ENCODE measurements around the gene FGD2. TPM values are rescaled to one million over a fixed set of nuclear protein-coding genes. Genes with fewer than 3 reads are reported as not detected.

The FGD2 gene
- total RNA-seq, 1 donor from 2014 or later: not detected

DNA sequence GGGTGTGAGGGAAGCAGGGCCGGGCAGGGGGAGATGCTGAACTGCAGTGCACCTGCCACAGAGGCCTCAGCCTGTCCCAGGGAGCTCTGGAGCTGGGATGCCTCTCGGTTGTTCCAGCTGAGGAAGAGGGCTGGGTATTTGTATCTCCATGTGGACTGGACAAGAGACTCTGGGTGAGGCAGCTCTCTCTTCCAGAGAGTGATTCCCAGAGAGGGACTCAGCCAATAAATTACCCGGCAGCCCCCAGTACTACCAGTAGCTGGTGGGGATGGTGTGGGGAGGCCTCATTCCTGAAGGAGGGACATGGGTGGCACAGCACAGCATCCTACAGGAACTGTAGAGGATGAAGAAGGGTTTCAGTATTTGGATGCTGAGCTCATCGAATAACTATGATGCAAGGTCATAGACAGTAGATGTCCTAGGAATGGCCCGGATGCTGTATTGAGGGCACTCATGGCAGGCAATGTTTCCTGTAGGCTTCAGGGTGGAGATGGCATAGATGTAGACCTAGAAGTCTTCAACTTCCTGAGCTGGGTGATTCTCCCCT, 1.4 kb downstream of the FGD2 start:
- TF ChIP-seq, protein P1, sequence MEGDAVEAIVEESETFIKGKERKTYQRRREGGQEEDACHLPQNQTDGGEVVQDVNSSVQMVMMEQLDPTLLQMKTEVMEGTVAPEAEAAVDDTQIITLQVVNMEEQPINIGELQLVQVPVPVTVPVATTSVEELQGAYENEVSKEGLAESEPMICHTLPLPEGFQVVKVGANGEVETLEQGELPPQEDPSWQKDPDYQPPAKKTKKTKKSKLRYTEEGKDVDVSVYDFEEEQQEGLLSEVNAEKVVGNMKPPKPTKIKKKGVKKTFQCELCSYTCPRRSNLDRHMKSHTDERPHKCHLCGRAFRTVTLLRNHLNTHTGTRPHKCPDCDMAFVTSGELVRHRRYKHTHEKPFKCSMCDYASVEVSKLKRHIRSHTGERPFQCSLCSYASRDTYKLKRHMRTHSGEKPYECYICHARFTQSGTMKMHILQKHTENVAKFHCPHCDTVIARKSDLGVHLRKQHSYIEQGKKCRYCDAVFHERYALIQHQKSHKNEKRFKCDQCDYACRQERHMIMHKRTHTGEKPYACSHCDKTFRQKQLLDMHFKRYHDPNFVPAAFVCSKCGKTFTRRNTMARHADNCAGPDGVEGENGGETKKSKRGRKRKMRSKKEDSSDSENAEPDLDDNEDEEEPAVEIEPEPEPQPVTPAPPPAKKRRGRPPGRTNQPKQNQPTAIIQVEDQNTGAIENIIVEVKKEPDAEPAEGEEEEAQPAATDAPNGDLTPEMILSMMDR (IDR thresholded peaks at IDR 0.05): no peak
- H3K36me3 Mint-ChIP-seq (ENCODE audit: low read depth): no peaks in the 10 kb centered on the region
- DNase-seq (ENCODE audit: low spot score): no peak
- H3K9me3 Mint-ChIP-seq (ENCODE audit: low read depth): no peaks in the 10 kb centered on the region
- H3K4me3 Mint-ChIP-seq (ENCODE audit: unreplicated experiment): no peak overlapping the region
- H3K27ac Mint-ChIP-seq (ENCODE audit: unreplicated experiment): no peak overlapping the region
- H3K4me1 Mint-ChIP-seq (ENCODE audit: low read depth): no peaks in the 10 kb centered on the region
- peaks cover 4% of the 10 kb centered on the region for H3K27me3 Mint-ChIP-seq (ENCODE audit: low read depth)

DNA sequence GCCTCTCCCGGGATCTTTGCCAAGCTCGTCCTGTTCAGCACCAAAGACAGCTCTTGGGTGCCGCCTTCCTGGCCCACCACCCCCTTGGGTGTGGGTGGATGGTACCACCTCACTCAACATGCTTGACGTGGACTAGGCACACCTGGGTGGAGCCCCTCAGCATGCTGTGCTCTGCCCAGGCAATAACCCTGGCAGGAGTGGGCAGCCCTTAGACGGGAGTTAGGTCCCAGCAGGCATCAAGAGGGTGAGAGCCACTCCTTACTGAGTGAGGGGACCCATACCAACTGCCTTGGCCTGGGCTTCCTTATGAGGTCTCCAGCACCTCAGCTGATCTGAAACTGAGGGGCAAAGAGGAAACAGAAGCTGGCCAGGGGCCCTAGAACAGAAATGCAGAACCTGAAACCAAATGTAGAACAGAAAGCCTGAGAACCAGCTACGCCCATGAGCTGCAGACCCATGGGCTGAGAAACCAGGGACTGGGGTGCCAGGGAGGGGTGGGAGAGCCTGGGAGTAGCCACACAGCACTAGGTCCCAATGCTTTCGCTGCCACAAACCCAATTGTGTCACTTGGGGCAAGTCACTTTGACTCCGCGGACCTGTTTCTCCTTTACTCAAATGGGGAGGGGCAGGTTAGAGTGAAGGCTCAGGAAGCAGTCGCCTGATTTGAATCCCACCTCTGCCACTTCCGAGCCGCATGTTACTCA, 2.0 kb downstream of the FGD2 start:
- Mint-ChIP-seq H3K36me3 (ENCODE audit: low read depth) (no peaks in the 10 kb centered on the region), H3K4me1 (ENCODE audit: low read depth) (no peaks in the 10 kb centered on the region), H3K9me3 (ENCODE audit: low read depth) (no peaks in the 10 kb centered on the region), H3K27ac (ENCODE audit: unreplicated experiment) (no peak overlapping the region), H3K27me3 (ENCODE audit: low read depth) (no peaks in the 10 kb centered on the region), H3K4me3 (ENCODE audit: unreplicated experiment) (no peak overlapping the region)
- DNase-seq (ENCODE audit: low spot score): no peak
- TF ChIP-seq, protein P1 (IDR thresholded peaks at IDR 0.05): no peak

DNA sequence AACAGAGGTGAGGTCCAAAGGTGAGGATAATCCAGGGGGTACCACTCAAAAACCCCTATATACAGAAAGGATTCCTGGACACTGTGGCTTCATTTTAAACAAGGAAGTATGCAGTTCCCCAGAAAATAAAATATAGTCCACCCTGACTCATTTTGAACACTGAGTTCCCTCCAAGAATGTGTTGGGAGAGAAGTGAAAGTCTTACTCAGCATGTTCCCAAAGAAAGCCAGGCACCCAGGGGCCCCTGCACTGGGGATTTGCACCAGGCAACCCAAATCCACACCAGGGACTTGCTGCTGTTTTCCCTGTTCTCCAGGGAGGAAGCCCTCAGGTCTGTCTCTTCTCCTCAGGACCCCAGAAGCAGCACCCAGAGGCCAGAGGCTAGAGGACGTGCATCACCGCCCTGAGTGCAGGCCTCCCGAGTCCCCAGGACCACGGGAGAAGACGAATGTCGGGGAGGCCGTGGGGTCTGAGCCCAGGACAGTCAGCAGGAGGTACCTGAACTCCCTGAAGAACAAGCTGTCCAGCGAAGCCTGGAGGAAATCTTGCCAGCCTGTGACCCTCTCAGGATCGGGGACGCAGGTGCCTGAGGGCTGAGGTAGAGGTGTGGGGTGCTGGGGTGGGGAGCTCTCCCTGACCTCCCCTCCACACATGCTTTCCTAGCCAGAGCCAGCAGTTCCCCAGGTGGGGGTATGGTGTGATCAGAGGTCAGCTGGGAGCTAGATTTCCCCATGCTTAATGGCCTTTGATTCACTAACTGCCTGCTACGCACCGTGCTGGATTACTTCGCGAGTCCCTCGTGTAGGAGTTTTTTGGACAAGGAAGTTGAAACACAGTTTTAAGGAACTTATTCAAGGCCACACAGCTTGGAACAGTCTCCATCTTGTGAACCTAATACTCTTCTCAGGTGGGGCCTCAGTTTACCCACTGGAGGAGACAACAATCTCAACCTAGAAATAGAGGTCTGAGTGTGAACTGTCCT, 3.3 kb downstream of the FGD2 start:
- TF ChIP-seq, protein P1 (IDR thresholded peaks at IDR 0.05): no peak
- no peak overlapping the region for H3K4me3 Mint-ChIP-seq (ENCODE audit: unreplicated experiment)
- H3K9me3 Mint-ChIP-seq (ENCODE audit: low read depth): no peaks in the 10 kb centered on the region
- no peak overlapping the region for H3K27ac Mint-ChIP-seq (ENCODE audit: unreplicated experiment)
- H3K36me3 Mint-ChIP-seq (ENCODE audit: low read depth): no peaks in the 10 kb centered on the region
- no peaks in the 10 kb centered on the region for H3K4me1 Mint-ChIP-seq (ENCODE audit: low read depth)
- DNase-seq (ENCODE audit: low spot score): no peak
- no peaks in the 10 kb centered on the region for H3K27me3 Mint-ChIP-seq (ENCODE audit: low read depth)

DNA sequence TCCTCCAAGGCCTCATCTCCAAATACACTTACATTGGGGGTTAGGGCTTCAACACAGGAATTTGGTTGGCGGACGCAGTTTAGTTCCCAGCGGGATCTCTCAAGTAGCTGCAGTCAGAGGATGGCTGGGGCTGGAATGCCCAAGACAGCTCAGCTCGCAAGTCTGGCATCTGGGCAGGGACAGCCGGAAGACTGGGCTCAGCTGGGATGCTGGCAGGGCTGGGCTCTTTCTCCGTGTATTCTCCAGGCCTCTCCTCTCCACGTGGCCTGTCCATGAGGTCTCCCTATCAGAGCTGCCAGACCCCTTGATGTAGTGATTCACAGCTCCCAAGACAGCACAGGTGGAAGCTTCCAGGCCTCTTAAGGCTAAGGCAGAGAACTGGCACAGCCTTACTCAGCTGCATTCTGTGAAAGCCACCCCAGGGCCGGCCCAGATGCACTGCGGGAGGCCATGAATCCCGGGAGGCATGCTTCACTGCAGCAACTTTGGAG, 5.0 kb downstream of the FGD2 start:
- Mint-ChIP-seq H3K4me1 (ENCODE audit: low read depth) (no peaks in the 10 kb centered on the region), H3K27ac (ENCODE audit: unreplicated experiment) (no peak overlapping the region), H3K9me3 (ENCODE audit: low read depth) (no peaks in the 10 kb centered on the region), H3K27me3 (ENCODE audit: low read depth) (no peaks in the 10 kb centered on the region), H3K36me3 (ENCODE audit: low read depth) (no peaks in the 10 kb centered on the region), H3K4me3 (ENCODE audit: unreplicated experiment) (no peak overlapping the region)
- no peak for DNase-seq (ENCODE audit: low spot score)
- TF ChIP-seq, protein P1 (IDR thresholded peaks at IDR 0.05): no peak

All from chondrocyte (in vitro differentiated cells).